GM12891 (cell line): ENCODE results near the gene GRIK2.

Source experiments
- PAX5 ChIP-seq: IDR thresholded peaks from 2 replicates; pipeline ENCODE4 v1.6.1; 2011; ENCODE audit warnings: low read length, moderate library complexity, mild to moderate bottlenecking; ENCODE audit not compliant: insufficient read depth, severe bottlenecking
- POLR2A ChIP-seq: IDR thresholded peaks from 2 replicates; pipeline ENCODE4 v1.6.1; 2011; ENCODE audit warnings: low read depth, low read length, control low read depth
- POLR2AphosphoS5 ChIP-seq: IDR thresholded peaks from 2 replicates; pipeline ENCODE4 v1.6.1; 2011; ENCODE audit warnings: low read depth, low read length, control low read depth
- POU2F2 ChIP-seq: IDR thresholded peaks from 2 replicates; pipeline ENCODE4 v1.6.1; 2011; ENCODE audit warnings: low read depth, mild to moderate bottlenecking, control low read depth, low read length, moderate library complexity
- SPI1 ChIP-seq: IDR thresholded peaks from 2 replicates; pipeline ENCODE4 v1.6.1; 2011; ENCODE audit warnings: low read depth, low read length, control low read depth
- TAF1 ChIP-seq: IDR thresholded peaks from 2 replicates; pipeline ENCODE4 v1.6.1; 2011; ENCODE audit warnings: low read depth, low read length, control low read depth

- TF ChIP-seq TAF1: no peak
- no peak for TF ChIP-seq SPI1
- no peak for TF ChIP-seq POLR2A
- no peak for TF ChIP-seq POLR2AphosphoS5
- TF ChIP-seq PAX5: no peak
- TF ChIP-seq POU2F2: no peak
These were observed 543.0 kb downstream of the GRIK2 start for GRCh38 chr6:101936516-101936915.
